Activated T-cell treated with anti-CD3 and anti-CD28 coated beads, Interleukin-2, amount 50 U/mL, for 48 hours (primary cell): ENCODE data around the gene FMN2.

Source experiments
- DNase-seq, 2 experiments: peaks; one replicate each; pipeline ENCODE4 v3.0.0-alpha.2; 2020

FMN2 gene

DNA sequence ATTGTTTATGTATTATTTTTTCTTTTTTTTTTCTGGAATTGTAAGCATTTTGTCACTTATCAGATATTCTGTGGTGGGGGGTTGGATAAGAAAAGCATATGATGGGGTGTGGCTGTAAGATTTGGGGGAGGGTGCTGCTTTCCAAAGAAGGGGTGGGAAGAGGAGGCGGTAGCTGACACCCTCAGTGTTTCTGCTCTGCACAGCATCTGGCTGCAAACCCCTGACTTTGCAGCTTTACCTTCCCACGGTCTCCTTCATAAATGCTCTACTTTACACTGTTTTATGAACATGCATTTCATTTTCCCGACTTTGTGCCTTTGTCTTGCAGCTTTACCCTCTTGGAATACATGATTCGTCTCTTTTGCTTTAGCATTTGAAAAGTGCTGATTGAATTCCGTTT is 7.6 kb downstream of the FMN2 start:
- DNase-seq = no peak

DNA sequence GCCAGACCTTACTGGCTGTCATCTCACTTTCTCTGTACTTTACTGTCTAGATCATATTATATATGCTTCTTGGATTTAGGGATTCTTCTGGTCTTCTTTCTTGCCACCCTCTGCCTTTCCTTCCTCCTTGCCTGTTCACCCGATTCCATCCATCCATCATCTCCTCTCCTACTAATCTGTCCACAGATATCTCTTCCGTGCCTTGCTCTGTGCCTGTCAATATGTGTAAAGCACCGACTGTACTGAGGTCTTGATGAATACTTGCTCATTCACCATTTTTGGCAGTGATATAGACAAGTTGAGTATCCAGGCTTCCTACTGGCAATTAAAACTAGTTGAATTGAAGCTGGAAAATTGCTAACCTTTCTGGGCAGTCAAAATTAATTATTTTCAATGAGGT is 8.1 kb downstream of the FMN2 start:
- no peak for DNase-seq

DNA sequence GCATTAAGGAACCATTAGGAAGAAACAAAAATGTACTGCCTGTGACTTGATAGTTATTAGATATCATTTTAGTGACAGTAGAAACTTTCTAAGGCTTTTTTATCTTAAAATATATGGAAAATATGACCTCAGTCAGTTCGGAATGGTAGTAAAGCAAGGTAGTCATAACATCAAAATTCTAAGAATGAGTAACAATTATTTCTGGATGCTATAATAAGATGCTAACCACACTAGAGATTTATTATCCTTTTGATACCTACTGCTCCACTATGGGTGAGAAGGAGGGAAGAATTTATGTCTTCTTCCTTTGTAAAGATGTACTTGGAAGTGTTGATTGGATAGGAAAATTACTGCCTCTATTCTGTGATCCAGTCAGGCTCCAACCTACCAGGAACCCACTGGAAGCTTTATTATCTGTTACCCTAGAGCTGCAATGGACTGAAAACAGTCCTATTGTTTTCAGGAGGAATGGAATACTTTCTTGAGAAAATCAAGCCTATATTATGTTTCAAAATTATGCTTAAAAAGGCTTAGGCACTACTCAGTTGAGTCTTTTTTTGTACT is 8.8 kb downstream of the FMN2 start:
- DNase-seq = no peak

DNA sequence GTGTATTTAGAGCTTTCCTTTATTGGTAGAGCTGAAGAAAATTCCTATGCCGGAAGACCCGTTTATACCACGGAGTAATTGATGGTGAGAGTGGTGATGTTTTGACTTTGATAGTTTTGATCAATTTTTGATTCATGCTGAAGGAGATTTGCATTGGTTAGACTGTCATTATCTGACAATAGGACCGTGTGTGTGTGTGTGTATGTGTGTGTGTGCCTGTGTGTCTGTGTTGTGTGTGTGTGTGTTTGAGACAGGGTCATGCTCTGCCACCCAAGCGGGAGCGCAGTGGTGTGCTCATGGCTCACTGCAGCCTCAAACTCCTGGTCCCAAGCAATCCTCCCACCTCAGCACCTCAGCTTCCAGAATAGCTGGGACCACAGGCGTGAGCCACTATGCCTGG is 9.6 kb downstream of the FMN2 start:
- DNase-seq = no peak

DNA sequence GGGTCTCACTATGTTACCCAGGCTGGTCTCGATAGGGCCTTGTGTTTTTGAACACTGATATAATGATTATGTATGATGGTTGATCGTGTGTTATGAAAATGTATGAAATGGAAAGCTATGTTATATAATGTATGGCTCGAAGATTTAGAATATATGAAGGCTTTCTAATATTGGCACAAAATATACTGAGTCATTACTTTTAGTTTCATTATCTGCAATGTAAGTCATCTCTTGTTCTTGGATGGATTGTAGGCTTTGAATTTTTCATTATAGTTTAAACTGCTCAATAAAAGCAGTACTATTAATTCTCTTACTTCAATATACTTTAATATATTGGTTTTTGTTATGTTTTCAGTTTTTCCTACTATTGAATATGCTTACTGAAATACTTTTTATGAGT is 10.1 kb downstream of the FMN2 start:
- no peak for DNase-seq

DNA sequence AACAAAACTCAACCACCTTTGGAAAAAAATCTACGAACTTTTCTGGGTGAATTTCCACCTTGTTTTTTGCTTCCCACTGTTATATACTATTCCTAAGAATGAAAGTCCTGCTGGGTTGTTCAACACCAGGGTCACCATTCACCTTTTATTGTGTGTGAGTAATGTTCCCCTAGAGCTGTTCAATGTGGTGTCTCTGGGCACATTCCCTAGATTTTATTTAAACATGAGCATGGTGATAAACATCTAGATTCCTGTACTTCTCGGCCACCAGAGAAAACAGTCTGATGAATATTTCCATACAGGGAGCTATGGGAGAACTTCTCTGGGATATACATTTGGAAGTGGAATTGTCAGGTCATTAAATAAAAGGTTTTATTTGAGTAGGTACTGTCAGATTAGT is 13.0 kb downstream of the FMN2 start:
- DNase-seq = no peak

DNA sequence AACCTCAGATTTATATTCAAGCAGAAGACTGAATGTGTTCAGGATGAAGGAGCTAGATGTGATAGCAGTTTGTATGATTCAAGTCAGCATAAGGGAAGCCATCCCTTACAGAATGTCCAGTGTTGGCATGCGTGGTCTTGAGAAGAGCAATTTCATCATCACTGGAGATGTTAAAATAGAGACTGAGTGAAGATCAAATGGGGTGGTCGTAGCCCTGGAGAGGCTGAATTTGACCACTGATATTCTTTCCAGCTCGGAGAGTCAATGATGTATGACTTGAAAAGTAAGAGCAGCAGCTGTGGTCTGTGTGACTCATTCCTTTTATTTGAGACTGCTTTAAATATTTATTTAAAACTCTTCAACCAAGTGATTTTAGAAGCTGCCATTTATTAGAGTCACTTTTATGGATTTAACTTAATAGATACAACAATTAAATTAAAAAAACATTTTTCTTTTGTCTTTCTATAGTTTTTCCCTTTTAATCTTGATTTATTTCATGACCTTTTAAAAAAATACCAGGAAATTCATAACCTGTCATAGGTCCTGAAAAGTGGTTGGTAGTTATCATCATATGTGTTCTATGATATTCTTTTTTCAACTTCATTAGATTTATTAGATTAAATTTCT is 15.5 kb downstream of the FMN2 start:
- no peak for DNase-seq

DNA sequence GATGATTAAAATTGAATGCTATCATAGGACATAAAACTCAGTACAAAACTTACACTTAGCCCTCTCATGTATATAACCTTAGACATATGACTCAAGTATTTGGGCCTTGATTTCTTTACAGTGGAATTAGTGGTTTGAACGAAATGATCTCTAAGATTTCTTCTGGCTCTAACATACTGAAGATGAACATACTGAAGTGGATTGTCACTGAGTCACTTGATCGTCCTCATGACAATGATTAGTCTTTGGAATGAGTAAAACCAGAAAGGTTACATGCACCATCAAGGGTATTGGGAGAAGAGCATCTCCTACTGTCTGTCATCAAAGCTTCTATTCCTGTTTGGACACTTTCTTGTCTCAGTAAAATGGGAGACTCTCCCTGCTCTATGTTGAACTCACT is 17.4 kb downstream of the FMN2 start:
- no peak for DNase-seq

DNA sequence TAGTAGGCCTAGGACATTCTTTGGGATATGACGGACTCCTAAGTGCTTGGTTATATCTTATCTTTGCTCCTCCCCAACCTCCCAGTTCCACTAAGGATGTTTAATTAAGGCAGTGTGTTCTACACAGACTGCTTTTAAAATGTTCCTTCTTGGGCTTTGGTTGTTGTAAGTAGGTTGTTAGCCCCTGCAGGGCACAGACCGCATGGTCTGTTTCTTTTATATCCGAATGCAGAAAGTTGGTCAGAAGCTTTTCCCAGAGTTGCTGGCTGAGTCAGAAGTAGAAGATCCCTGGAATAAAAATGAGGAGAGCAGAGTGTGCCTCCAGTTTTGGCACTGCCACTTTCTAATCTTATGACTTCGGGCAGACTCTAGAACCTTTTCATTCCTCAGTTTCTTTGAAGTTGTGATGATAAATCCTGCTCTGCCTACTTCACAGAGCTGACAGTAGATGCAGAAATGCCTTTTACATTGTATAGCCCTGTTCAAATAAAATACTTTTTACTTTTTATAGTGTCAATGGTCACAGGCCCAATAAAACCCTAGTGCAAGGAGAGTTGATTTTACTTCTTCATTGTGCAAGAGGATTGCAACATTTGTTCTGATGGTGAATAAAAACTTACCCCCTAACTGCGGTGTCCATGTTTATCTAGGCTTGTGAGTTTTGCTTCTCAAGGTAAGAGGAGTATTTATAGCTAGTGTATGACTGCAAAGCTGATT is 18.4 kb downstream of the FMN2 start:
- DNase-seq = no peak

DNA sequence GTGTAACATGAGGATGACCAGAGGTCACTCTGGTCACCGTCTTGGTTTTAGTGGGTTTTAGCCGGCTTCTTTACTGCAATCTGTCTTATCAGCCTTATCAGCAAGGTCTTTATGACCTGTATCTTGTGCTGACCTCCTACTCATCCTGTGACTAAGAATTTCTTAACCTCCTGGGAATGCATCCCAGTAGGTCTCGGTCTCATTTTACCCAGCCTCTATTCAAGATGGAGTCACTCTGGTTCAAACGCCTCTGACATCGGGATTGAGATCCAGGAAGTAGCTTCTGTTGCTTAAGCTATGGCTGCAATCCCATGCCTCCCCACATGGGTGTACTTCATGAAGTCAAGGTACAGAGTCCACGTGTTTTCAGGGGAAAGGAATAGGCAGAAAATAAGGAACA is 19.9 kb downstream of the FMN2 start:
- DNase-seq = no peak

DNA sequence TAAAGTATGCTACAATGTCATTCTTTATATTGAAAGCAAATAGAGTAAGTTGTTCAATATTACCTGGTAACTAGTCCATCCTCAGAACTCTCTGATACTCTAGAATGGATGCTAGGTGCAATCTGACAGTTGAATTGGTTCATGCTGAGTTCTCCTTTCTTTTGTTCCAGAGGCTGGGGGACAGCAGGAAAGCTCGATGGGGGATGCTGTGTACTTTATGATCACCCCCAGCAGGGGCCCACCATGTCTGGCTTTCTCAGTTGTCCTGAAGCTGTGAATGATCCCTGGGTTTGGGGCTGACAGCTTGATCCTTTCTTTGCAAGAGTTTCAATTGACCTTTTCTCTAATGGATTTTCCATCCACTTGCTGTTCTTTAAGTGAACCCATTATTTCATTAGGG is 22.5 kb downstream of the FMN2 start:
- no peak for DNase-seq

DNA sequence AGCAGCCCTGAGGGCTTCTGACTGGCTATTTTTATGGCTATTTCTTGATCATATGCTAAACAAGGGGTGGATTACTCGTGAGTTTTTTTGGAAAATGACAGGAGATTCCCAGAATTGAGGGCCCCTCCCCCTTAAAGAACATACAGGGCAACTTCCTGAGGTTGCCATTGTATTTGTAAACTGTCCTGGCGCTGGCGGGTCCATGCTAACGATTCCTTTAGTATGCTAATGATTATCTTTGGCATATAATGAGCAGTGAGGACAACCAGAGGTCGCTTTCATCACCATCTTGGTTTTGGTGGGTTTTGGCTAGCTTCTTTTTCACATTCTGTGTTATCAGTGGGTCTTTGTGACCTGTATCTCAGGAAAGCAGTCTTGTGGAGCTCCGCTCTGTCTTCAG is 24.1 kb downstream of the FMN2 start:
- no peak for DNase-seq

DNA sequence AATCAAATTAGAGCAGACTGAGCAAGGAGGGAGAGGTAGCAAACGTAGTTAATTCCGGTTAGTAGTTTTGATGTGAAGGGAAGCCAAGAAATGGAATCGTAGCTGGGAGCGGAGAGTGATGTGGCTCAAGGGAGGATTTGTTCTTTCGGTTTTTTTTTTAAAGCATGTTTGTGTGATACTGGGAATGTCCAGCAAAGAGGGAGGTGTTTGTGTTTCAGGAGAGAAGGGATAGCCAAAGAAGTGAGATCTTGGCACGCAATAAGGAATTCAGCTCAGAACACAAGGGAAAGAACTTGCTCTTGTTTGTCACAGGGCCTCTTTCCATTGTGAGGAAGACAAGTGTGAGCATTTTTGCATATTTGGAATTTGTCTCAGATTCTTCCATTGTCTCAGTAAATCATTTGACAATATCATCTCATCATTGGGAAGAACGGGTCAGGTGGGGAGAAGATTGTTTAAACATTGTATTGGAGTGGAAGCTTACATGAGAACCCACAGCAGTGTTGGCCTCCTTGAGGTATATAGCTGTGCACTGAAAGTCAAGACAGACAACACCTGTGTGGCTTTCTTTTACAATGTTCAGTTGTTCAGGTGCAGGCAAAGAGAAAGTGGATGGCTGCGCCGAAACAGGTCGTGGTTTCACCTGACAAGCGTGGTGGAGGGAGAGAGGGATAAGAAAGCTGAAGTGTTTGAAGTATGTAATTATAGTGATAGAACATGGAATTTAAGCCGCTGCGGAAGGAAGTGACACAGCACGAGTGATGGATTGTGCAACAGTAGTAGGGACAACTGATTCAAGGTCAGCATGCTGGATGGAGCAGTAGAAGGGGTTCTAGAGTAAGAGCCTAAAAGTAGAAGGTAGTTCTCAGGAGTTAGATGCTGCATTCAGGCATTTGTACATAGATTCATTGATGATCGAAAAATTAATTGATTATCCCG is 25.4 kb downstream of the FMN2 start:
- DNase-seq = no peak

DNA sequence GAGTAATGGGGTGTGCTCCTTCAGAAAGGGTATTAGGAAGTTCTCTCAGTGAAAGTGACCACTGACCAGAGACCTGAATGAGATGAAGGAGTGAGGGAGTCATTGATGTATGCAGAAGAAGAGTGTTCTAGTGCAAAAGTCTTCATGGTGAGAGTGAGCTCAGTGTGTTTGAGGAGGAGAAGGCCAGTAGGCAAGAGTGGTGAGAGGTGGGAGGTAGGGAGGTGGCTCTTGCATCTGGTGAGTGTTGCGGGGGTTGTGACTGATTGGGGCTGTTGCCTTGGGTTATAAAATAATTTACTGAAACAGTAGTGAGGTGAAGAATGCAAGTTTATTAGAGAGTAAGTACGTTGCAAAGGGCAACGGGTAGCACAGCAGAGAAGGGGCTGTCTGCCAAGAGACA is 26.2 kb downstream of the FMN2 start:
- DNase-seq = no peak

DNA sequence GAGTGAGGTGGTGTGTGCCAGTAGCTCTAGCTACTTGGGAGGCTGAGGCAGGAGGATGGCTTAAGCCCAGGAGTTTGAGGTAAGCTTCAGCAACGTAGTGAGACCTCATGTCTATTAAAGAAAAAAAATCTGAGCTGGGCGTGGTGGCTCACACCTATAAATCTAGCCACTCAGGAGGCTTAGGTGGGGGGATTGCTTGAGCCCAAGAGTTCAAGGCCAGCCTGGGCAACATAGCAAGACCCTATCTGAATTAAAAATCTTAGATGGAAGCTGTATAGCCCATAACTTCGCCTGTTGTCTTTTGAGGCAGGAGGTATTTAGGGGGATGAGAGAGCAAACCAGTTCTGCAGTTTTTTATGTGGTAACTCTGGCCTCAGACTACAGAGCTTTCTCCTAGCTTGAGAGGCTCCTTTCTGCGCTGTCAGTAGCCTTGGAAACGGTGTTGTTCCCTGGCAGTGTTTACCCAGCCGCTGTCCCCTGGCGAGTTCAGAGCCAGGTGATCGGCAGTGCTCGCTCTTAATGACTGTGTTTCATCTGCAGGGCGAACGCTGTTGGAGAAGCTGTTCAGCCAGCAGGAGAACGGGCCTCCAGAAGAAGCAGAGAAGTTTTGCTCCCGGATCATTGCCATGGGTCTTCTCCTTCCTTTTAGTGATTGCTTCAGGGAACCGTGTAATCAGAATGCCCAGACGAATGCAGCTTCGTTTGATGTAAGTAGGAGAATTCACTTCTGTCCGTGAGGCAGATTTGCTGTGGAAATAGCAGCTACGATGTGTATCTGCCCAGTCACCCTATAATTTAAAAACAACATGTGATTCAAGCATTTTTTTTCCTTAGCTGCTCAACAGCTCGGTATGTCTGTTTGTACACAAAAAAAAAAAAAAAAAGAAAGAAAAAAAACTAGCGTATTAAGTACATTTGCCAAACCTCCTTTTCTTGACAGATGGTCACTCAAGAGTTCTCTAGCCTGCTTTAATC is 31.2 kb downstream of the FMN2 start:
- no peak for DNase-seq

DNA sequence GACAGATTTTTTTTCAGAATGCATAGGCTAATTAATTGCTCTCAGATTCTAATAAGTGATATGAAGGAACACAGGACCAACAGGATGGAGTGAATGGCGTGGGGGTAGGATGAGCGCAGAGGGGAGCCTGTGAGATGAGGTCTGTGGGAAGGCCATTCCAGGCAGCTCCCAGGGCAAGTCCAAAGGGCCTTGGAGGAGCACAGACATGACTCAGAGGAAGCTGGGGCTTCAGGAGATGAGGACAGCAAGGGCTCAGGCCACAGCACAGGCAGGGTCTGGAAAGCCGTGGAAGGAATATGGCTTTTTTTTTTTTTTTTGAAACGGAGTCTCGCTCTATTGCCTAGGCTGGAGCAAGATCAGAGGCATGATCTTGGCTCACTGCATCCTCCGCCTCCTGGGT is 35.1 kb downstream of the FMN2 start:
- DNase-seq = no peak

DNA sequence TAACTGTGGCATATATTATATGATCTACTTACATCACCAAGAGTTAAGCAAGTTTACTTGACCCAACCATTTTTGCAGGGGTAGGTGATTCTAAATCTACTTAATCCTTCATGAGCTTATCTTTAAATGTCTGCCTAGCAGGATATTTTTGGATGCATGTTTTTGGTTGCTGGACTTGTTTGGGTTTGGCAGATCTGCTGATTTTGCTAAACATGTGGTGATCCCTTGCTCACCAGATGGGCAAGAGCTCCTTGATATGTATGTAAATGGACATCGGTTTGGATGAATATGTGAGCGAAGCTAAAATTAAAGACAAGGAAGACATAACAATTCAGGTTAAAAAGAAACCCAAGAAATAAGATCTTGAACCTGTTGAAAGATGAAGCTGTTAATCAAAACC is 36.7 kb downstream of the FMN2 start:
- no peak for DNase-seq

DNA sequence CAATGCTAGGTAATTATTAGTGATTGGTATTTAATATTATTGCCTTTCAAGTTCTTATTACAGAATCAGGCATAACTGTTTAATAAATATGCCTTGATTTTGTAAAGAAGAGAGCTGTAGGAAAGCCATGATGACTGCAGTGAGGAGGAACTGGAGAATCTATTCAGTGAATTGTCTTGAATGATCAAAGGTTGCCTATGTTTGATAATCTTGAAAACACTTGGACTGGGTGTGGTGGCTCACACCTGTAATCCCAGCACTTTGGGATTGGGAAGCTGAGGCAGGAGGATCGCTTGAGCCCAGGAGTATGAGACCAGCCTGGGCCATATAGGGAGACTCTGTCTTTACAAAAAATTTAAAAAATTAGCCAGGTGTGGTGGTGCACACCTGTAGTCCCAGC is 42.4 kb downstream of the FMN2 start:
- DNase-seq = no peak

DNA sequence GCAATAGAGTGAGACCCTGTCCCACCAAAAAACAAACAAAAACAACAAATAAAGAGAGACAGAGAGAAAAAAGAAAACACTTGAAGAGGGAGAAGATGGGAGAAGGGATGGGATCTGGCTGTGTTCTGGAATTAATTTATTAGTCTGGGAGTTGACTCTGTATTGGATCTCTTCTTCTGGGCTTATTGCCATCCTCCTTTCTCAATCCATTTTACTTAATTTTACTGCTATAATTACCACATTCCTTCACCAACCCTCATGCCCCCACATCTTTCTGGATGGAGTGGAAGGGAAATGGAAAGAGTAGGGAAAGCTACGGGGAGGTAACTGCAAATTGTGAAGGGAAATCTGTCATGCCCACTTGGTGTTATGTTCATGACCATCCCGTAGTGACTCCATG is 42.9 kb downstream of the FMN2 start:
- DNase-seq = no peak

DNA sequence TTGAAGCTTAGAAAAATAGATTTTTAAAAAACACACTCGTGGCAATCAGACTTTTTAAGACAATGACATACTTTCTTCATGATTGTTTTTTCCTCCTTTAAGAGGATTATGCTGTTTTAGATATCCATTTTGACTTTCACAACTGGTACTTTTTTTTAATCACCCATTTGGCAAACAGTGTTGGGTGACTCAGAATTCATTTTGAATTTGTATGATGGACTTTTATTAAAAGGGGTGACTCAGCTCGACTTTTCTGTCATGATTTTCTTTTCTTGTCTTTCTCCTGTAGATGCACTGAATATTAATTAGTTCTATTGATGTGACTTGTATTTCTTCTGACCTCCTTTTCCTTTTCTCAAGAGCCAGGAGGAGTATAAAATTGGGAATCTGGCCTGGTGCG is 44.7 kb downstream of the FMN2 start:
- DNase-seq = no peak

DNA sequence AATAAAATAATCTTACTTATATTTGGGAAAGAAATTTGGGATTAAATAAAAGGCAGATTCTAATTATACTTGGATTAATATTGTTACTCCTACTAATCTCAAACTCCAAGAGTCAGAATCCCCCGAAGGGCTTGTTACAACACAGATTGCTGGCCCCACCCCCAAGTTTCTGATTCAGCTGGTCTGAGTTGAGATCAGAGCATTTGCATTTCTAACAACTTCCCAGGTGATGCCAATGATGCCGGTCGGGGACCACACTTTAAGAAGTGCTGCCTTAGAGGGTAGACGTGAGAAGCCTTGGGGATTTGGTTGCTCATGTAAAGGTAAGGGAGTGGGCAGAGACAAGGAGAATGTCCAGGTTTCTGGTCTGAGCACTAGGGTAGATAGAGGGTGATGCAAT is 47.2 kb downstream of the FMN2 start:
- DNase-seq = no peak

DNA sequence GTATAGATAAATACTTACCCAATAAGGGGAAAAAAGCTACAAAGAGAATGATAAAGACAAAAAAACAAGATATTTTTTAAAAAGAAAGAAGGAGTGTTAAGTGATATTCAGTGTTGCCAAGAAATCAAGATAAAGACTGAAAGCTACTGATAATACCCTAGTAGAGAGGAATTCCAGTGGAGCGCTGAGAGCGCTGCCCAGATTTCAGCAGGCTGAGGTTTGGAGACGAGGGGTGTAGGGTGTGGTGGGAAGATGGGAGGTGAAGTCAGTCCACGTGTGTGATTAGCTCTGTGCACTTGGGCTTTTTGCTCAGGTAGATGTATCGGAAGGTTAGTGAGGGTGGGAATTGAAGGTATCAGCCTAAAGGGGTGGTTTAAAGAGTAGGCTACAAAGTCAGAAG is 47.8 kb downstream of the FMN2 start:
- no peak for DNase-seq
